Activated CD8-positive, alpha-beta memory T cell treated with anti-CD3 and anti-CD28 coated beads for 48 hours (primary cell): ENCODE results near the gene TXNL4A.
"Not testable (repeated sequence)": the region's sequence is repeated elsewhere in the genome, so short reads cannot be mapped to it uniquely, and the experiment has no call there.

Experiments used
- DNase-seq, 3 experiments: peaks; one replicate each; pipeline ENCODE4 v3.0.0-alpha.2; 2020; ENCODE audit warnings: low read depth in 2 of 3, low spot score in 2 of 3

Gene TXNL4A

GRCh38 chr18:79999701-80000100 lies 11.3 kb upstream of the TXNL4A start:
- DNase-seq: not testable (repeated sequence)

DNA sequence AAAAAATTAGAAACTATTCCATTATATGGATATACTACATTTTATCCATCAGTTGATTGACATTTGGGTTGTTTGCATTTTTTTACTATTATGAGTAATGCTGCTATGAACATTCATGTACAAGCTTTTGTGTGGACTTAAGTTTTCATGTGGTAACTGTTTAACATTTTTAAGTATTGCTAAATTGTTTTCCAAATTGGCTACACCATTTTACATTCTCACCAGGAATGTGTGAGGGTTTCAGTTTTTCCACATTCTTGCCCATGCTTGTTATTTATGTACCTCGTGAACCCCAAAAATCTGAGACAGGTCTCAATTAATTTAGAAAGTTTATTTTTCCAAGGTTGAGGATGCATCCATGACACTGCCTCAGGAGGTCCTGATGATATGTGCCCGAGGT lies 3.1 kb upstream of the TXNL4A start:
- DNase-seq: no peak

- DNase-seq: no peak
These were observed 783 bp upstream of the TXNL4A start for GRCh38 chr18:79989195-79989497.

- peak in 2 of 3 experiments; percentile 38 to 41 for DNase-seq
These were observed 302 bp downstream of the TXNL4A start for GRCh38 chr18:79988071-79988450.

DNA sequence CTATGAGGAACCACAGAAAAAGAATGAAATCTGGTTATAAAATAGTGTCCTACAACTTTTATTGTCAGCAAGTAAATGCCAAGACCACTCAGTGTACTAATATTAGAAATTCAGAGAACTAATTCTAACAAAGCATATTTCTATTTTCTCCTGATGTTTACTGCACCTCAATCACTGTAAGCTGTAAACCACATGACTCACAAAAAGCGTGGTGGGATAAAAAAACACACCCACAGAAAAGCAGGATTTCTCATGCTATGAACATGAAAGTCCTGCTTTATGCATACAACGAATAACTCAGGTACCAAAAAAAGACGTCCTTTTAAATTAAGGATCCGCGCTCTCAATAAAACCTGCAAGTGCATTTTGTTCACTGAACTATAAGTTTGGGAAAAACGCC lies 797 bp downstream of the TXNL4A start:
- DNase-seq: no peak

DNA sequence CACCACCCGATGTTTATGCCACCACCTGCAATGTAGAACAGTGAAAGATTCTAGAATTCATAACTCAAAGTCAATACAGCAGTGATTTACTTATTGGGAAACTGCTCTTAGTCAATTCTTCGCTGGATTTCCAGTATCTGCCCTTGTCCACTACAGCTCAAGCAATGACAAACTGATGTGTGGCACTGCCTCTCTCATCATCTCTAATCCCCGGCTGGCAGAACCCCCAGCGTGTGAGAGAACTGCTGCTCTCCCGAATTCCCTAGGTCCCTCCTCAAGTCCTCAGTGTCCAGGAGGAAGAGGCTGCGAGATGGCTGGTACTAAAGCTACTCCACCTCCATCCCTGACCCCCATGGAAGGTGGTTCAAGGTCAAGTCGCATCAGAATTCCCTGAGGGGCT lies 1.6 kb downstream of the TXNL4A start:
- DNase-seq: no peak

DNA sequence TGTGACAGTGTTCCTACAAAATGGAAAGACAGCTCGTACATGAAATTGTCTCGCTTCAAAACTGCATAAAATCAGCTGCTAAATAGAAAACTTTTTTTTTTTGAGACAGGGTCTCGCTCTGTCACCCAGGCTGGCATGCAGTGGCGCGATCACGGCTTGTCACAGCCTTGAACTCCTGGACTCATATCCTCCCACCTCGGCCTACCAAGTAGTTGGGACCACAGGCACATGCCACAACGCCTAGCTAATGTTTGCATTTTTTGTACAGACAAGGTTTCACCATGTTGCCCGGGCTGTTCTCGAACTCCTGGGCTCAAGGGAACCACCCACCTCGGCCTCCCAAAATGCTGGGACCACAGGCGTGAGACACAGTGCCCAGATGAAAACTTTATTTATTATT lies 3.2 kb downstream of the TXNL4A start:
- no peak for DNase-seq

GRCh38 chr18:79983793-79984192 lies 4.6 kb downstream of the TXNL4A start:
- no peak for DNase-seq

- DNase-seq: no peak
These were observed 5.1 kb downstream of the TXNL4A start for GRCh38 chr18:79983253-79983652.

GRCh38 chr18:79982736-79983135 lies 5.6 kb downstream of the TXNL4A start:
- no peak for DNase-seq

DNA sequence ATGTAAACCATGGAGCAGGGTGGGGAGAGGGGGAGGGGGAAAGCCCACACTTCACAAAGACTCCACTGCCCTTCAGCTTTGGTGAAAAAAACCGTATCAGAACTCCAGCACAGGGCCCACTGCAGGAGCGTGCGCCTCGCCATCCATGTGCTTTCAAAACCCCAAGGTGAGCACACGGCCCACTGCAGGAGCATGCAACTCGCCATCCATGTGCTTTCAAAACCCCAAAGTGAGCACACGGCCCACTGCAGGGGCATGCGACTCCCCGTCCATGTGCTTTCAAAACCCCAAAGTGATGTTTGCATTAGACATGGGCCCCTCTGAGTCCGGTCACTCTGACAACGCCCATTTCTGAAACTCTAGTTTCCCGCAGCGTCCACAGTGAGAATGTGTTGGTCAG lies 7.8 kb downstream of the TXNL4A start:
- DNase-seq: no peak

GRCh38 chr18:79979843-79980242 lies 8.5 kb downstream of the TXNL4A start:
- no peak for DNase-seq

DNA sequence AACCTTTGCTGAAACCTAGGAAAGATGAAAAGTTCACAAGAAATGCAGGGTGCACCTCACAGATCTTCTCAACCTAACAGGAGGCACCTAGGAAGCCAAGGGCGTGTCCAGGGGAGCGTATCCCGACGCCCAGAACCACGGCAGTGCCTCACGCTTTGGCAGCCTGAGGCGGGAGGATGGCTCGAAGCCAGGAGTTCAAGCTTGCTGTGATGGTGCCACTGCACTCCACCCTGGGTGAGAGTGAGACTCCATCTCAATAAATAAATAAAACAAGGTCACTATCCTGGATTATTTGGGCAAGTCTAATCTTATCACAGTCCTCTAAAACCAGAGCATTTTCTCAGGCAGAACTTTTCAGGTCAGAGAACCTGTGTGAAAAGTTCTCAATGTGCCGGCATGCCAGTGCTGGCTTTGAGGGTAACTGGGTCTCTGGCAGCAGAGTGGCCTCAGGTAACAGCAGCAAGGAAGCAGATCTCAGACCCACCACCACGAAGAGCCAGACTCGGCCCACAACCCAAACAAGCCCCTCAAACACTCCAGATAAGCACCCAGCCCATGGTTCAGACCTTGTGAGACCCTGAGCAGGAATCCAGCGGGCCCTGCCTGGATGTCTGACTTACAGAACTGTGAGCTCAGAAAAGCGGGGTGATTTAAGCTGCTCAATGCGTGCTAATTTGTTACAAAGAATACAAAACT lies 12.2 kb downstream of the TXNL4A start:
- DNase-seq: no peak

- DNase-seq: no peak
These were observed 13.3 kb downstream of the TXNL4A start for GRCh38 chr18:79975043-79975442.

DNA sequence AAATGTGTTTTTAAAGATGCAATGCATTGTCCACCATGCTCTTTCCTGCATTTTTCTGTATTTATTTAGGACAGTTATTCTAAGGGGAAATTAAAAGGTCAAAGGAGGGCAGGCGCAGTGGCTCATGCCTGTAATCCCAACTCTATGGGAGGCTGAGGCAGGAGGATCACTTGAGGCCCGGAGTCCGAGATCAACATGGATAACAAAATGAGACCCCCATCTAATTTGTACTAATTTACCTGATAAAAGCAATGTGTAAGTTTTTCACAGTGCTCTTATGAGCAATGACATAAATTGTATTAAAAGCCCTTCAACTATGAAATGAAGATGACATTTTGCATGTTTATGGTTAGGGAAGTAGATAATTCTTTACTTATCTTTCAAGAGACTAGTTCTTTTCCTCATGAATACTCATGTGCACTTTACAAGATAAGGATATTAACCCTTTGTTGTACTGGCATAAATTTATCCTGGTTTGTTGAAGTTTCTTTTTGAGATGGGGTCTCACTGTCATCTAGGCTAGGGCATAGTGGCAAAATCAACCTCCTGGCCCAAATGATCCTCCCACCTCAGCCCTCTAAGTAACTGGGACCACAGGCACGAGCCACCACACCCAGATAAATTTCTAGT lies 14.2 kb downstream of the TXNL4A start:
- no peak for DNase-seq

DNA sequence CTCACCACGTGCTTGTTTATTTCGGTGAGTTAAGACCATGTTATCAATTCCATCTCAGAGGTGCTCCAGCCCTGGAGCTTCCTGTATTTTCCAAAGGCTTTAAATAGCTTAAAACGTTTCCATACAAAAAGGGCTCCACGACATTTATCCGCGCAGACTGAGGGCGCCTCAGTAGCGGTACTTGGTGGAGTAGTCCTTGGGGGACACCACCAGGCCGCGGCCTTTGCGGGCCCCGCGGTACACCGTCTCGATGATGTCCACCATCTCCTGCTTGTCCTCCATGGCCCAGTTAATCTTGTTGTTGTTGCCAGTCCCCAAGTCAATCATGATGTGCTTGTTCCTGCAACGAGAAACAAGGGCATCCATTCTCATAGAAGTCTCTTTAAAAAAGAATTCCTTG lies 14.8 kb downstream of the TXNL4A start:
- DNase-seq: no peak

DNA sequence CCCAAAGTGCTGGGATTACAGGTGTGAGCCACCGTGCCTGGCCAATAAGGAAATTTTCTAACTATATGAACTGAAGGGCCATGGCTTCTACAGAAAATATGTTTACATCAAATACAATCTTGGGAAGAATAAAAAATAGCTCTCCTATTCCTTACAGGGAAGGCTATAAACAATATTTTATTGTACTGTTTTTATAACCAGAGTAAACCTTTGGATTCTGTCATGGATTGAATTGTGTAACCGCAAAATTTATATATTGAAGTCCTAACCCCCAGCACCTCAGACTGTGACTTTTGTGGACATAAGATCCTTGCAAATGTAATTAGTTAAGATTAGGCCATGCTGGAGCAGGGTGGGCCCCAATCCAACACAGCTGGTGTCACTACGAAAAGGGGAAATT lies 15.6 kb downstream of the TXNL4A start:
- DNase-seq: no peak

DNA sequence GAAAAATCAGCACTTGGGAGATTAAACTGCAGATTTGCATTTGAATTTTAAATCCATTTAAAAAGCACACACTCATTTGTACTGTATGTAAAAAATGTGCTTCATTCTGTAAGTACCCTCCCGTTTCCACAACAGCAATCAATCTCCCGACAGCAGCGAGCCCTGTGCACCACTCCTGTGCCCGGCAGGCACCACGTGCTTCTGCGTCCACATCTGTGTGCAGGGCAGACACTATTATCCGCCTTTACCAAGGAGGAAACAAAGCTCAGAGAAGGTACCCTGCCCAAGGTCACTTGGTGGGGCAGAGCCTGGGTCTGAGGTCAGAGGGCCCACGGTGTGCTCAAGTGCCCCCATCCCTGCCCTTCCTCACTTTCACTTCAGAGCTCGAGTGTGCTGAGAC lies 16.4 kb downstream of the TXNL4A start:
- no peak for DNase-seq

- DNase-seq: no peak
These were observed 17.0 kb downstream of the TXNL4A start for GRCh38 chr18:79971211-79971952.

GRCh38 chr18:79970419-79971133 lies 17.8 kb downstream of the TXNL4A start:
- DNase-seq: no peak

DNA sequence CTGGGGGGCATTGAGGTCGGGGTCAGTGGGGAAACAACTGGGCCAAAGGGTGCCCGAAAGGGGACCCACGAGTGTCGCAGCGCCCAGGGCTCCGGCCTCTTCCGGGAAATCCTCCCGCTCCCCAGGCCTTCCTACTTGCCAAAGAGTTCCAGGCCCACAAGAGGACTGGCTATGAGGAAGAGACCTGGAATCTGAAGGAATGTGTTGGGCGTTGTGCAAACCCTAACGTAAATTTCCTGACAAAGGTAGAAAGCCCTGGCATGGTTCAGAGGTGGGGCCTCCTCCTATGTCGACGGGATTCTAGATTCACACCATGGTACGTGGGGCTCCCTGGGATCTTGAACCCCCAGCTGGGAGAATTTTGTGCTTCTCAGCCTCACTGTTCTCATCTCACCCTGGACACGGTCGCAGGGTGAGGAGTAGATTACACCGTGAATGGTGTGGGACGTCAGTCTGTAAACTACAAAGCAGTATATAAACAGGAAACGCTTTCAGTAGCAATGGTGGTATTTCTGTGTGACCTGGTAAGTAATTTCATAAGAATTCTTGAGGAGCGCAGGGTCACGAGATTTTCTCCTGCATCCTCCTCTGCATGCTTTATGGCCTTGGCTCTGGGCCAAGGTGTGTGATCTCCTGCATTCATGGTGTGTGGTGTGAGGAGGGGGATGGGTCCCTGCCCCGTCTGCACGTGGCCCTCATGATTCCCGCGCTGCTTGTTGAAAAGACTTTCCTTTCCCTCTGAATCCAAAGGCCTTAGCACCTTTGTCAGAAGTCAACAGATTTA lies 23.1 kb downstream of the TXNL4A start:
- no peak for DNase-seq
